ENCODE data around the gene C4B.
"Not testable (repeated sequence)": the region's sequence is repeated elsewhere in the genome, so short reads cannot be mapped to it uniquely, and the experiment has no call there.

C4B gene

DNA sequence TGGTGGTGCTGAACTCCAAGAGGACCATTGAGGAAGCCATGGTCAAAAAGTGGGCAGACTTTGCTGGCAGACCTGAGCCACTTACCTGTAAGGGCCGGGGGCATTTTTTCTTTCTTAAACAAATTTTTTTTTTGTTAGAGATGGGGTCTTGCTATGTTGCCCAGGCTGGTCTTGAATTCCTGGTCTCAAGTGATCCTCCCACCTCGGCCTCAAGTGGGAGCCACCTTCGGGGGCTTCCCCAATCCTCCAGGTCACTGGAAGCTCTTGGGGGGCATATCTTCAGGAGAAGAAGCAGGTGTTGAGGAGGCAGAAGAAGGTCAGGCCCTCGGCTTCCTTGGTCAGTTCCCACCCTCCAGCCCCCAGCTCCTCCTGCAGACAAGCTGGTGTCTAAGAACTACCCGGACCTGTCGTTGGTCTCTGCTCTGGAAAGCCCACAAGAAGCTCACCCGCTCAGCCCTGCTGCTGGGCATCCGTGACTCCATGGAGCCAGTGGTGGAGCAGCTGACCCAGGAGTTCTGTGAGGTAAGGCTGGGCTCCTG is 8.5 kb upstream of the C4B start:
- H3K4me3 ChIP-seq (ENCODE audit: control insufficient read depth, low read depth, low read length); DNase-seq (ENCODE audit: low read depth): not testable (repeated sequence)

GRCh38 chr6:32007086-32007485 is 7.5 kb upstream of the C4B start:
- not testable (repeated sequence) for H3K4me3 ChIP-seq (ENCODE audit: control insufficient read depth, low read depth, low read length); DNase-seq (ENCODE audit: low read depth)

- H3K4me3 ChIP-seq (ENCODE audit: control insufficient read depth, low read depth, low read length); DNase-seq (ENCODE audit: low read depth): not testable (repeated sequence)
These were observed 6.6 kb upstream of the C4B start for GRCh38 chr6:32008037-32008436.

DNA sequence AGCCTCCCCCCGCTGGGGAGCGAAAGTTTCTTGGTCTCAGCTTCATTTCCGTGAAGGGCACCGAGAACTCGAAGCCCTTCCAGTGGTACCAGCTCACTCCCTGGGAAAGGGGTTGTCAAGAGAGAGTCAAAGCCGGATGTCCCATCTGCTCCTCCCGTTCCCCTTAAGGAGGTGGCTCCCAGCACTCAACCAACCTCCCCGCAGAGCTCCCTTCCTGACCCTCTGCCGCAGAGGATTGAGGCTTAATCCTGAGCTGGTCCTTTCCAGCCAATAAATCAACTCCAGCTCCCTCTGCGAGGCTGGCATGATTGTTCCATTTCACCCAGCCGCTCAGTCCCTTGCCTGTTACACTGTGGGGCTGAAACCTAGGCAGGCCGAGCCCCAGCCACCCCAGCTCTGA is 6.0 kb upstream of the C4B start:
- DNase-seq (ENCODE audit: low read depth); H3K4me3 ChIP-seq (ENCODE audit: control insufficient read depth, low read depth, low read length): not testable (repeated sequence)

GRCh38 chr6:32009537-32009936 is 5.1 kb upstream of the C4B start:
- DNase-seq (ENCODE audit: low read depth); H3K4me3 ChIP-seq (ENCODE audit: control insufficient read depth, low read depth, low read length): not testable (repeated sequence)

- DNase-seq (ENCODE audit: low read depth); H3K4me3 ChIP-seq (ENCODE audit: control insufficient read depth, low read depth, low read length): not testable (repeated sequence)
These were observed 3.6 kb upstream of the C4B start for GRCh38 chr6:32010856-32011530.

- H3K4me3 ChIP-seq (ENCODE audit: control insufficient read depth, low read depth, low read length); DNase-seq (ENCODE audit: low read depth): not testable (repeated sequence)
These were observed 1.5 kb upstream of the C4B start for GRCh38 chr6:32012941-32013617.

GRCh38 chr6:32013738-32014137 is 857 bp upstream of the C4B start:
- not testable (repeated sequence) for DNase-seq (ENCODE audit: low read depth); H3K4me3 ChIP-seq (ENCODE audit: control insufficient read depth, low read depth, low read length)

DNA sequence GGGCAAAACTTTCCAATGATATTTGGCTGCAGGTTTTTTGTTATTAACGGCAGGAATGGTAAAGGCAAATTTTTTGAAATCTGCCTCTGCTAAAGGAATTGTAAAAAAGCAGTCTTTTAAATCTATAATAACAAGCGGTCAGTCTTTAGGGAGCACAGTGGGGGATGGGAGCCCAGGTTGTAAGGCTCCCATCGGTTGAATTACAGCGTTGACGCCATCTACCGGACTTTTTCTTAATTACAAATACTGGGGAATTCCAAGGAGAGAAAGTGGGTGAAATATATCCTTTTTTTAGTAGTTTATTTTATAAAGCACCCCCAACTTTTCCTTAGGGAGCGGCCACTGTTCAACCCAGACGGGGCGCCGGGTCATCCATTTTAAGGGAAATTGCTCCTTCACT is 7.5 kb downstream of the C4B start:
- not testable (repeated sequence) for DNase-seq (ENCODE audit: low read depth); H3K4me3 ChIP-seq (ENCODE audit: control insufficient read depth, low read depth, low read length)

- not testable (repeated sequence) for H3K4me3 ChIP-seq (ENCODE audit: control insufficient read depth, low read depth, low read length); DNase-seq (ENCODE audit: low read depth)
These were observed 14.0 kb downstream of the C4B start for GRCh38 chr6:32028631-32029030.

- H3K4me3 ChIP-seq (ENCODE audit: control insufficient read depth, low read depth, low read length); DNase-seq (ENCODE audit: low read depth): not testable (repeated sequence)
These were observed 15.0 kb downstream of the C4B start for GRCh38 chr6:32029553-32029952.

DNA sequence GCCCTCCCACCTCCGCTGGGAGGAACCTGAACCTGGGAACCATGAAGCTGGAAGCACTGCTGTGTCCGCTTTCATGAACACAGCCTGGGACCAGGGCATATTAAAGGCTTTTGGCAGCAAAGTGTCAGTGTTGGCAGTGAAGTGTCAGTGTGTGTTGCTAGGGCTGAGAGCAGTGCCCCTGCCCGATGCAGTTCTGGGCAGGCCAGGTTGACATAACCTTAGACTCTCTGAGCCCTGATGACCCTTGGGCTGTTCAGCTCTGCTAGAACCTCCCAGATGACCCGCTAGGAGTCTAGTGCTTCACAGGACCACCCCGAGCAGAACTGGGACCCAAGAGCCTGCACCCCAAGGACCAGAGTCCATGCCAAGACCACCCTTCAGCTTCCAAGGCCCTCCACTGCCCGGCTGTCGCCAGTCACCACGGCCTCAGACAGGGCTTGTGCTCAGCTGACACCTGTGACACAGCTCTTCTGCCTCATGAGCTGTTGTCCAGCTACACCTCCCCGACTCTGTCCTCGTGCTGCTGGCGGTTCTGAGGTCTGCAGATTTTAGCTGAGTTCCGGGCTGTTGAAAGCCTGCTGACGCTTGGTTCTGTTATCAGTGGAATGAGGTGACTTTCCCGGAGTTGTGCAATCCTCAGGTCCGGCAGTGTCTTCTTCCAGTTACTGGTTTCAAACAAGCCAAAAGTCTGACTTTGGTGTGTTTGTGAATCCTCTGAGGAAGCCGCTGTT is 20.9 kb downstream of the C4B start:
- H3K4me3 ChIP-seq (ENCODE audit: control insufficient read depth, low read depth, low read length); DNase-seq (ENCODE audit: low read depth): not testable (repeated sequence)

DNA sequence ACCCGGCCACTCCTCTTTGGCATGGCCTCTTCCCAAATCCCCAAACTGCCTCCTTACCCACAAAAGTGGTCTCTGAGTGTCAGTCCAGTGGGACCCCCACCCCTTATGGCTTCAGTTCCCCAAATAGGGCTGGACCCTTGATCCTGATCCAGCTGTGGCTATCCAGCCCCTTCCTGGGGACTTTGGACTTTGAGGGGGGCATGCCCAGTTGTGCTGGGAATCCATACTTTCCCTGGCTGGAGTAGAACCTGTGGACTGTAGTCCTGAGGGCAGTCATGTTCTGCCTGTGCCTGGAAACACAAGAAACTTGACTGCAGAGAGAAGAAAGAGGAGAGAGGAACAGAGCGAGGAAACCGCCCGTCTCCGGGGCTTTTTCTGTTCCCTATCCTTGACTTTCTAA is 22.5 kb downstream of the C4B start:
- H3K4me3 ChIP-seq (ENCODE audit: control insufficient read depth, low read depth, low read length); DNase-seq (ENCODE audit: low read depth): not testable (repeated sequence)

DNA sequence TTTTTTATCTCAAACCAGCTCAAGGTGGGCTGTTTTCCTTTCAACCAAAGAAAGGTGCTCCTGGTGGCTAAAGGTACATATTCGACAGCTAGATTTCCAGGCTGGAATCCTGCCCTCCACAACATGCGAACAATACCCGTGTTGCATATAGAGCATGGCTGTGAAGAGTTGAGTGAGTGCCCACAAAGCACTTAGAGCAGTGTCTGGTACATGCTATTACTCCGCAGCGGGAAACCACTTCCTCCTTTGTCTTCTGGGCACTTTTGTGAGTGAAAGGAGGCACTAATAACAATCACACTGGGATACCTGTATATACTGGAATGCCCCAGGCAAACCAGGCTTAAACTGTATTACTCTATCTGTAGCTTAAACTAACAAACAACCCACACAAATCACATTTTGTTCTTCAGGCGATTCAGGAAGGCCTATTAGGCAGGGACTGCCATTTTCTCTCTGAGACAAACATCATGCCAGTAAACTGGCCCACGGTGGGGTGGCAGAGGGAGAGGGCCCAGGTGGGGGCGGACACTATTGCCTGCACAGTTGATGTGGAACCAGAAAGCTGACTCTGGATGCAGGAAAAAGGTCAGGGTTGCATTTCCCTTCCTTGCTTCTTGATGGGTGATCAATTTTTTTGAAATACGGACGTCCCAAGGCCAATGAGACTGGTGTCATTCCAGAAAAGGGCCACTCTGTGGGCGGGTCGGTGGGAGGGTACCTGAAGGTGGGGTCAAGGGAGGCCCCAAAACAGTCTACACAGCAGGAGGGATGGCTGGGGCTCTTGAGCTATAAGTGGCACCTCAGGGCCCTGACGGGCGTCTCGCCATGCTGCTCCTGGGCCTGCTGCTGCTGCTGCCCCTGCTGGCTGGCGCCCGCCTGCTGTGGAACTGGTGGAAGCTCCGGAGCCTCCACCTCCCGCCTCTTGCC is 23.3 kb downstream of the C4B start, which contains the start of gene CYP21A2:
TSS of gene CYP21A2 (plus strand) at position 818 of the 927 bp plus-strand sequence. CDS start at position 826, 8 bp downstream.
- DNase-seq (ENCODE audit: low read depth); H3K4me3 ChIP-seq (ENCODE audit: control insufficient read depth, low read depth, low read length): not testable (repeated sequence)

DNA sequence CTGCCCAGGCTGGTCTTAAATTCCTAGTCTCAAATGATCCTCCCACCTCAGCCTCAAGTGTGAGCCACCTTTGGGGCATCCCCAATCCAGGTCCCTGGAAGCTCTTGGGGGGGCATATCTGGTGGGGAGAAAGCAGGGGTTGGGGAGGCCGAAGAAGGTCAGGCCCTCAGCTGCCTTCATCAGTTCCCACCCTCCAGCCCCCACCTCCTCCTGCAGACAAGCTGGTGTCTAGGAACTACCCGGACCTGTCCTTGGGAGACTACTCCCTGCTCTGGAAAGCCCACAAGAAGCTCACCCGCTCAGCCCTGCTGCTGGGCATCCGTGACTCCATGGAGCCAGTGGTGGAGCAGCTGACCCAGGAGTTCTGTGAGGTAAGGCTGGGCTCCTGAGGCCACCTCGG is 24.3 kb downstream of the C4B start:
- not testable (repeated sequence) for H3K4me3 ChIP-seq (ENCODE audit: control insufficient read depth, low read depth, low read length); DNase-seq (ENCODE audit: low read depth)

DNA sequence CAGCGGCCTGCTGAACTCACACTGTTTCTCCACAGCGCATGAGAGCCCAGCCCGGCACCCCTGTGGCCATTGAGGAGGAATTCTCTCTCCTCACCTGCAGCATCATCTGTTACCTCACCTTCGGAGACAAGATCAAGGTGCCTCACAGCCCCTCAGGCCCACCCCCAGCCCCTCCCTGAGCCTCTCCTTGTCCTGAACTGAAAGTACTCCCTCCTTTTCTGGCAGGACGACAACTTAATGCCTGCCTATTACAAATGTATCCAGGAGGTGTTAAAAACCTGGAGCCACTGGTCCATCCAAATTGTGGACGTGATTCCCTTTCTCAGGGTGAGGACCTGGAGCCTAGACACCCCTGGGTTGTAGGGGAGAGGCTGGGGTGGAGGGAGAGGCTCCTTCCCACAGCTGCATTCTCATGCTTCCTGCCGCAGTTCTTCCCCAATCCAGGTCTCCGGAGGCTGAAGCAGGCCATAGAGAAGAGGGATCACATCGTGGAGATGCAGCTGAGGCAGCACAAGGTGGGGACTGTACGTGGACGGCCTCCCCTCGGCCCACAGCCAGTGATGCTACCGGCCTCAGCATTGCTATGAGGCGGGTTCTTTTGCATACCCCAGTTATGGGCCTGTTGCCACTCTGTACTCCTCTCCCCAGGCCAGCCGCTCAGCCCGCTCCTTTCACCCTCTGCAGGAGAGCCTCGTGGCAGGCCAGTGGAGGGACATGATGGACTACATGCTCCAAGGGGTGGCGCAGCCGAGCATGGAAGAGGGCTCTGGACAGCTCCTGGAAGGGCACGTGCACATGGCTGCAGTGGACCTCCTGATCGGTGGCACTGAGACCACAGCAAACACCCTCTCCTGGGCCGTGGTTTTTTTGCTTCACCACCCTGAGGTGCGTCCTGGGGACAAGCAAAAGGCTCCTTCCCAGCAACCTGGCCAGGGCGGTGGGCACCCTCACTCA is 25.0 kb downstream of the C4B start:
- DNase-seq (ENCODE audit: low read depth); H3K4me3 ChIP-seq (ENCODE audit: control insufficient read depth, low read depth, low read length): not testable (repeated sequence)
